Testis (tissue), 3 donors: Measurements from ENCODE around the gene HSPB2. TPM values are rescaled to one million over a fixed set of nuclear protein-coding genes. Genes with fewer than 3 reads are reported as not detected.

Experiments used
- DNase-seq: peaks from one replicate; pipeline ENCODE4 v3.0.0-alpha.2; 2019
- H3K27ac ChIP-seq, 2 donors: fragments of 200-600 bp; sonication (generic); one replicate each; pipeline ENCODE4 v1.5.1; 2019
- H3K27me3 ChIP-seq: fragments of 200-600 bp; sonication (generic); one replicate; pipeline ENCODE4 v1.5.1; 2019
- H3K36me3 ChIP-seq: fragments of 200-600 bp; sonication (generic); one replicate; pipeline ENCODE4 v1.5.1; 2017; ENCODE audit warnings: low read depth; ENCODE audit errors: missing control alignments
- H3K4me1 ChIP-seq: fragments of 200-600 bp; sonication (generic); one replicate; pipeline ENCODE4 v1.5.1; 2019
- H3K4me3 ChIP-seq, 2 donors: fragments of 200-600 bp; sonication (generic); one replicate each; pipeline ENCODE4 v1.5.1; 2017 to 2019
- H3K9me3 ChIP-seq: fragments of 200-600 bp; sonication (generic); one replicate; pipeline ENCODE4 v1.5.1; 2017
- POLR2A ChIP-seq: fragments of 450-650 bp; IDR thresholded peaks from one replicate; pipeline ENCODE4 v1.6.1; 2017; ENCODE audit warnings: antibody characterized with exemption, mild to moderate bottlenecking, moderate library complexity
- WGBS, 2 donors: methylation state at CpG; one replicate each; pipeline ENCODE4 v1.1.5; 2018; 5-methylcytosine and 5-hydroxymethylcytosine counted together
- intact Hi-C: fragments of 100-400 bp; cut with DNase I; formaldehyde crosslinking; loops from one replicate; pipeline ENCODE4 v1.15.1; 2023; ENCODE audit warnings: low total_unique reads
- polyA plus RNA-seq: library from polyadenylated mRNA; stranded (reverse); fragments of 350-450 nt; fragmentation: Illumina TruSeq; extraction: RNeasy Lipid Tissue Mini Kit (QIAGEN cat#74804); gene quantifications from one replicate; pipeline ENCODE4 v1.2.3, GENCODE V29; 2014; ENCODE audit warnings: low read depth, low replicate concordance; ENCODE audit not compliant: insufficient read depth
- total RNA-seq, 2 donors: library from RNA; depleted of rRNA; stranded (reverse); fragments of >200 nt; gene quantifications; one replicate each; pipeline ENCODE4 v1.2.3, GENCODE V29; 2016
- TF ChIP-seq, protein P1 (sequence below), 3 experiments: fragments of 450-650 bp in 2 of 3; fragments of 200-600 bp in 1 of 3; sonication (generic) in 1 of 3; IDR thresholded peaks; one replicate each; pipeline ENCODE4 v1.5.1; 2016 to 2019; ENCODE audit warnings: antibody characterized with exemption in 3 of 3, mild to moderate bottlenecking in 2 of 3, moderate library complexity in 1 of 3

HSPB2 gene
- total and polyA plus RNA-seq, 3 donors from 2014 or later: 6.0 TPM; not detected in 2

DNA sequence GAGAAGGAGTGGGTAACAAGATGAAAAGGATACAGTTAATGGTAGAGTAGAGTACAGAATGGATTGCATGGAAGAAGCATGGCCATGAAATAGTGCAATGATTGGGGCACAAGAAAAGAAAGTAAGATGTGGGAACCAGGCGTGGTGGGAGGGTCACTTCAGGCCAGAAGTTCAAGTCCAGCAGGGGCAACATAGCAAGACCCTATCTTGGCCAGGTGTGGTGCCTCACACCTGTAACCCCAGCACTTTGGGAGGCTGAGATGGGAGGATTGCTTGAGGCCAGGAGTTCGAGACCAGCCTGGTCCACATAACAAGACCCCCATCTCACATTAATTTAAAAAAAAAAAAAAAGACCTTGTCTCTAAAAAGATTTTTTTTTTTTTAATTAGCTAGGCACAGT is 4.8 kb downstream of the HSPB2 start:
- no peak for DNase-seq
- no peak for TF ChIP-seq POLR2A
- TF ChIP-seq, protein P1, sequence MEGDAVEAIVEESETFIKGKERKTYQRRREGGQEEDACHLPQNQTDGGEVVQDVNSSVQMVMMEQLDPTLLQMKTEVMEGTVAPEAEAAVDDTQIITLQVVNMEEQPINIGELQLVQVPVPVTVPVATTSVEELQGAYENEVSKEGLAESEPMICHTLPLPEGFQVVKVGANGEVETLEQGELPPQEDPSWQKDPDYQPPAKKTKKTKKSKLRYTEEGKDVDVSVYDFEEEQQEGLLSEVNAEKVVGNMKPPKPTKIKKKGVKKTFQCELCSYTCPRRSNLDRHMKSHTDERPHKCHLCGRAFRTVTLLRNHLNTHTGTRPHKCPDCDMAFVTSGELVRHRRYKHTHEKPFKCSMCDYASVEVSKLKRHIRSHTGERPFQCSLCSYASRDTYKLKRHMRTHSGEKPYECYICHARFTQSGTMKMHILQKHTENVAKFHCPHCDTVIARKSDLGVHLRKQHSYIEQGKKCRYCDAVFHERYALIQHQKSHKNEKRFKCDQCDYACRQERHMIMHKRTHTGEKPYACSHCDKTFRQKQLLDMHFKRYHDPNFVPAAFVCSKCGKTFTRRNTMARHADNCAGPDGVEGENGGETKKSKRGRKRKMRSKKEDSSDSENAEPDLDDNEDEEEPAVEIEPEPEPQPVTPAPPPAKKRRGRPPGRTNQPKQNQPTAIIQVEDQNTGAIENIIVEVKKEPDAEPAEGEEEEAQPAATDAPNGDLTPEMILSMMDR (IDR thresholded peaks at IDR 0.05): no peak
- 83 to 95% methylated on average over 2 of the region's 2 CpGs for WGBS, 2 donors
- peaks cover 7% of the 10 kb centered on the region for H3K4me1 ChIP-seq
- H3K27ac ChIP-seq: no peak overlapping the region
- no peaks in the 10 kb centered on the region for H3K9me3 ChIP-seq
- intact Hi-C loops: no loop called here
- no peak overlapping the region for H3K4me3 ChIP-seq
- no peaks in the 10 kb centered on the region for H3K27me3 ChIP-seq
- no peaks in the 10 kb centered on the region for H3K36me3 ChIP-seq

DNA sequence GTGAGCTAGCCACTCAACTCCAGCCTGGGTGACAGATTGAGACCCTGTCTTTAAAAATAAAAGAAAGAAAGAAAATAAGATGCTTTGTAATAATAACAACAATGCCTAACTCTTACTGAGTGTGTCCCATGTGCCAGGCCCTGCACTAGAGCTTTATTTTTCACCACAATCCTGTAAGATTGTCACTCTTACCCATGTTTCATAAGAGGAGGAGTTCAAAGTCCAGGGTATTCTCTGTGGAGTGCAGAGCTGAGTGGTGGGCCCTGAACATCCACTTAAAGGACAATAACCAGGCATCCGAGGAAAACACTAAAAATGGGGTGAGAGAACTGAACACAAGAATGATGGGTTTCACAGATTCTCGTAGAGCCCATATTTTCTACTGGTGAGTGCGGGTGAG is 5.3 kb downstream of the HSPB2 start:
- Histone ChIP-seq H3K4me3 (no peak overlapping the region), H3K27me3 (no peaks in the 10 kb centered on the region), H3K27ac (no peak overlapping the region), H3K9me3 (no peaks in the 10 kb centered on the region), H3K36me3 (no peaks in the 10 kb centered on the region), H3K4me1 (peaks cover 8% of the 10 kb centered on the region)
- intact Hi-C loops: no loop called here
- no peak for DNase-seq
- 90 to 95% methylated on average over 3 of the region's 3 CpGs for WGBS, 2 donors
- no peak for TF ChIP-seq POLR2A
- TF ChIP-seq, protein P1 (IDR thresholded peaks at IDR 0.05): no peak

GRCh38 chr11:111918390-111919256 is 6.1 kb downstream of the HSPB2 start, which contains the start of gene C11orf52:
Gene C11orf52 (plus strand): TSS chr11:111918913. CDS start chr11:111918973, 60 bp downstream.
- WGBS, 2 donors: 54 to 57% methylated on average over 12 to 19 of the region's 19 CpGs
- H3K36me3 ChIP-seq: no peaks in the 10 kb centered on the region
- peaks cover 12% of the 10 kb centered on the region for H3K4me1 ChIP-seq
- H3K9me3 ChIP-seq: no peaks in the 10 kb centered on the region
- no peaks in the 10 kb centered on the region for H3K27me3 ChIP-seq
- TF ChIP-seq, protein P1 (IDR thresholded peaks at IDR 0.05): no peak
- no peak for TF ChIP-seq POLR2A
- intact Hi-C loops: no loop called here
- peak within 1 kb of the TSS in 1 of 2 donors; percentile 11 for H3K4me3 ChIP-seq
- H3K27ac ChIP-seq: no peak within 1 kb of the TSS
- DNase-seq: no peak

- no peak overlapping the region for H3K27ac ChIP-seq
- intact Hi-C loops: no loop called here
- peaks cover 13% of the 10 kb centered on the region for H3K4me1 ChIP-seq
- H3K27me3 ChIP-seq: no peaks in the 10 kb centered on the region
- H3K4me3 ChIP-seq: no peak overlapping the region
- no peaks in the 10 kb centered on the region for H3K9me3 ChIP-seq
- H3K36me3 ChIP-seq: no peaks in the 10 kb centered on the region
- WGBS, 2 donors: 75 to 92% methylated on average over 2 of the region's 2 CpGs
- TF ChIP-seq POLR2A: no peak
- TF ChIP-seq, protein P1 (IDR thresholded peaks at IDR 0.05): no peak
- DNase-seq: no peak
These were observed 8.4 kb downstream of the HSPB2 start for GRCh38 chr11:111920908-111921307.
